K562 (cell line): ENCODE results near the gene FAM83E. TPM values are rescaled to one million over a fixed set of nuclear protein-coding genes. Genes with fewer than 3 reads are reported as not detected.
A peak's percentile ranks its signal among the peaks of the same experiment; 100 is the strongest.

Experiments used
- ARID3B ChIP-seq: fragments of 250-450 bp; sonication (Bioruptor Pico); IDR thresholded peaks from 2 replicates; pipeline ENCODE4 v1.4.0; 2020; ENCODE audit warnings: borderline replicate concordance
- CBFA2T2 ChIP-seq: fragments of 450-650 bp; conservative IDR thresholded peaks from 2 replicates; pipeline ENCODE4 v1.6.1; 2017; ENCODE audit warnings: mild to moderate bottlenecking
- CBX5 ChIP-seq: IDR thresholded peaks from 2 replicates; pipeline ENCODE4 v1.6.1; 2014; ENCODE audit warnings: low read depth, borderline replicate concordance
- CREM ChIP-seq: IDR thresholded peaks from 2 replicates; pipeline ENCODE4 v1.6.1; 2014; ENCODE audit warnings: antibody characterized with exemption, low read depth
- DMBX1 ChIP-seq: fragments of 250-450 bp; sonication (Bioruptor Pico); IDR thresholded peaks from 2 replicates; pipeline ENCODE4 v1.8.0; 2022; ENCODE audit warnings: inconsistent platforms, mild to moderate bottlenecking, moderate library complexity, borderline replicate concordance
- ELF4 ChIP-seq: fragments of 450-650 bp; formaldehyde crosslinking; IDR thresholded peaks from 2 replicates; pipeline ENCODE4 v1.4.0; 2022; ENCODE audit warnings: missing genetic modification characterization
- EWSR1 ChIP-seq: fragments of 450-650 bp; IDR thresholded peaks from 2 replicates; pipeline ENCODE4 v1.6.1; 2018; ENCODE audit warnings: borderline replicate concordance, mild to moderate bottlenecking, low read depth, moderate library complexity; ENCODE audit not compliant: partially characterized antibody
- FOS ChIP-seq: IDR thresholded peaks from 3 replicates; pipeline ENCODE4 v1.6.1; 2011; ENCODE audit not compliant: insufficient read length; ENCODE audit errors: extremely low read depth
- HDAC6 ChIP-seq: IDR thresholded peaks from 2 replicates; pipeline ENCODE4 v1.6.1; 2012; ENCODE audit warnings: low read depth, mild to moderate bottlenecking, control low read depth, inconsistent platforms, low read length, moderate library complexity
- HOXB6 ChIP-seq: fragments of 250-450 bp; sonication (Bioruptor Pico); IDR thresholded peaks from 2 replicates; pipeline ENCODE4 v1.5.1; 2022; ENCODE audit warnings: mild to moderate bottlenecking, borderline replicate concordance
- MNT ChIP-seq, 2 experiments: fragments of 450-650 bp; conservative IDR thresholded peaks; 2 replicates each; pipeline ENCODE4 v1.6.1; 2017; ENCODE audit warnings: mild to moderate bottlenecking in 2 of 2, moderate library complexity in 2 of 2
- PATZ1 ChIP-seq: fragments of 250-450 bp; sonication (Bioruptor Pico); IDR thresholded peaks from 2 replicates; pipeline ENCODE4 v1.5.0; 2020; ENCODE audit warnings: mild to moderate bottlenecking, borderline replicate concordance
- SRSF1 ChIP-seq: fragments of 200-400 bp; formaldehyde crosslinking; IDR thresholded peaks from 2 replicates; pipeline ENCODE4 v1.6.1; 2017; ENCODE audit warnings: mild to moderate bottlenecking, low read depth, low read length, moderate library complexity
- ZNF121 ChIP-seq: sonication (generic); formaldehyde crosslinking; conservative IDR thresholded peaks from 2 replicates; pipeline ENCODE4 v1.8.0; 2022; ENCODE audit warnings: missing genetic modification reagents
- ZNF263 ChIP-seq: sonication (generic); formaldehyde crosslinking; IDR thresholded peaks from 2 replicates; pipeline ENCODE4 v1.8.0; 2022; ENCODE audit warnings: mild to moderate bottlenecking, missing genetic modification reagents, borderline replicate concordance
- ZNF395 ChIP-seq: fragments of 200-800 bp; sonication (Bioruptor generic); IDR thresholded peaks from 2 replicates; pipeline ENCODE4 v1.6.1; 2017; ENCODE audit warnings: missing genetic modification characterization, missing compliant biosample characterization
- ZNF707 ChIP-seq: fragments of 250-450 bp; sonication (Bioruptor Pico); conservative IDR thresholded peaks from 2 replicates; pipeline ENCODE4 v1.8.0; 2022; ENCODE audit warnings: inconsistent platforms, mild to moderate bottlenecking, moderate library complexity
- ZNF740 ChIP-seq, 3 experiments: fragments of 200-800 bp in 1 of 3; sonication (Bioruptor generic) in 1 of 3; sonication (generic) in 1 of 3; formaldehyde crosslinking in 1 of 3; IDR thresholded peaks; 2 replicates each; pipeline versions ENCODE4 v1.6.1 to v1.8.0; 2016 to 2022; ENCODE audit warnings: mild to moderate bottlenecking in 2 of 3, missing compliant biosample characterization in 2 of 3, missing genetic modification characterization in 2 of 3, missing genetic modification reagents in 1 of 3
- ZNF780A ChIP-seq: fragments of 250-450 bp; sonication (Bioruptor Pico); IDR thresholded peaks from 2 replicates; pipeline ENCODE4 v1.5.0; 2021; ENCODE audit warnings: mild to moderate bottlenecking
- polyA plus RNA-seq, 8 experiments: library from polyadenylated mRNA; depleted of rRNA in 4 of 8; stranded (reverse) in 5 of 8; unstranded in 3 of 8; fragments of >200 nt; fragmentation: Nextera tagmentation in 2 of 8; fragmentation: Illumina TruSeq in 1 of 8; extraction: Ambion mirVana in 2 of 8; extraction: Trizol in 1 of 8; gene quantifications; 2 replicates each; pipeline versions ENCODE4 v1.2.1 to v1.2.3, GENCODE V29; 2011 to 2014; ENCODE audit warnings: inconsistent platforms in 1 of 8, missing spikeins in 1 of 8
- total RNA-seq, 7 experiments: library from RNA; depleted of rRNA in 6 of 7; stranded (reverse); fragments of >200 nt in 6 of 7; fragmentation: Illumina TruSeq in 2 of 7; extraction: Trizol in 2 of 7; gene quantifications; 2 replicates each; pipeline versions ENCODE4 v1.2.1 to v1.2.3, GENCODE V29; 2011 to 2021; ENCODE audit warnings: low replicate concordance in 1 of 7

FAM83E gene
- total and polyA plus RNA-seq, 9 of the 15 experiments (the other 6 are each of a cell fraction or from before 2014, with no cell fraction given): 0.15 to 0.87 (median 0.29) TPM; not detected in 4

- TF ChIP-seq ZNF740 (CRISPR knock-in tag; IDR thresholded peaks at IDR 0.05): no peak
- no peak for TF ChIP-seq ZNF740 (tag; IDR thresholded peaks at IDR 0.05)
- TF ChIP-seq ZNF395 (CRISPR knock-in tag): no peak
- TF ChIP-seq PATZ1: no peak
- no peak for TF ChIP-seq CBFA2T2
- peak; percentile 51; the same call in 1 of the 2 replicates for TF ChIP-seq ZNF263
- TF ChIP-seq ZNF780A (CRISPR knock-in tag): no peak
- no peak for TF ChIP-seq EWSR1
- no peak for TF ChIP-seq ARID3B (CRISPR knock-in tag)
- peak; percentile 66 to 70 for TF ChIP-seq MNT (conservative IDR thresholded peaks at IDR 0.05)
- peak; percentile 96 for TF ChIP-seq CREM
- TF ChIP-seq FOS: peak; percentile 86
- no peak for TF ChIP-seq HOXB6 (CRISPR knock-in tag)
- TF ChIP-seq CBX5: no peak
- no peak for TF ChIP-seq ELF4 (CRISPR knock-in tag)
- no peak for TF ChIP-seq SRSF1
- no peak for TF ChIP-seq DMBX1 (CRISPR knock-in tag)
- no peak for TF ChIP-seq HDAC6
- TF ChIP-seq ZNF121 (CRISPR knock-in tag): no peak
- TF ChIP-seq ZNF707 (CRISPR knock-in tag): no peak
These were observed 9.3 kb upstream of the FAM83E start (continued) for GRCh38 chr19:48624067-48624594.
